ENCODE data around the gene SCG3. TPM values are rescaled to one million over a fixed set of nuclear protein-coding genes. Genes with fewer than 3 reads are reported as not detected.

The SCG3 gene
- total RNA-seq, 1 experiment from 2014 or later = 22.7 TPM

DNA sequence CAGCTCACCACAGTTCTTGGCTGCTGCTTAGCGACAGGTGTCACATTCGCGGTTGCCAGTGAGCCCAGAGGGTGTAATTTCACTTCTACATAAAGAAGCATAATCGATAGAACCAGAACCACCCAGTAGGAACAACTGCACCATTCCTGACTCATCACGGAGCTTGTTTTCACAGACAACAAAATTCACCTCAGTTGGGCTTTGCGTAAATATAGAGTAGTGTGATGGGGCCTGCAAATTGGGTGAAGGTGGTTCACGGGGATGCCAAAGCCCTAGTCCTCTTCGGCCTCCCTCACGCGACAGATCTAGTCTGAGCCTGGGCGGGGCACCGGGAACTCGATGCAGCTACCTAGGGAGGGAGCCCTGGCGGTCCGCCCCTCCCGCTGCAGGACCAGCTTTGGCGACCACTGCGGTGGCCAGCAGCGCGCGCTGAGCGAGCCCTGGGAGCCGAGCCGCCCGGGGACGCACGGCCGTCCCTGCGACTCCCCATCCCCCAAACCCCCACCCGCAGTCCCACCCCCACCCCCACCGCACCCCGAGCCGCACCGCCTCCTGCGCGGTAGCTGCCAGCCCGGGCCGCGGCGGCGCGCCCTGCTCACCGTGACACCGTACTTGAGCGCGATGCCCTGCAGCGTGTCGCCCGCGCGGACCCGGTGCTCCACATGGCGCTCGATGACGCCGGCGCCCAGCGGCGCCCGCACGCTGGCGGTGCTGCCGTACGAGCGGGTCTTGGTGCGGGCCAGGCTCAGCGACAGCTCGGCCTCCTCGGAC is 55.6 kb downstream of the SCG3 start:
- Histone ChIP-seq H3K9me3 (ENCODE audit: control insufficient read depth, low read depth, low read length) (no peaks in the 10 kb centered on the region), H2AFZ (ENCODE audit: low read length) (no peak overlapping the region), H4K91ac (ENCODE audit: insufficient read length, low read depth, low read length) (no peak overlapping the region), H3K79me1 (ENCODE audit: insufficient read depth, low read depth, low read length, poor library complexity, severe bottlenecking) (no peaks in the 10 kb centered on the region), H2BK5ac (ENCODE audit: insufficient read length, low read length) (no peak overlapping the region), H3K23me2 (ENCODE audit: insufficient read length, low read depth, low read length, poor library complexity, severe bottlenecking) (peaks cover 7% of the 10 kb centered on the region), H3T11ph (ENCODE audit: low read length) (no peak overlapping the region), H2BK20ac (ENCODE audit: low read depth, low read length, poor library complexity, severe bottlenecking) (no peak overlapping the region), H2BK15ac (ENCODE audit: low read depth, low read length) (no peak overlapping the region), H3K4ac (ENCODE audit: low read depth, low read length) (no peak overlapping the region), H3K4me1 (ENCODE audit: insufficient read depth, low read length) (no peaks in the 10 kb centered on the region), H3K9ac (ENCODE audit: extremely low read depth, insufficient read length, low read length) (peak overlapping the region; percentile 38), H4K5ac (ENCODE audit: insufficient read length, low read depth, low read length) (no peak overlapping the region), H3K56ac (ENCODE audit: insufficient read length, low read depth, low read length) (no peak overlapping the region), H3K18ac (ENCODE audit: insufficient read length, low read depth, low read length) (peak overlapping the region; percentile 58), H3K79me2 (ENCODE audit: insufficient read depth, low read length) (0 out of 2 replicates have a peak, but pooled peaks cover 1% of the 10 kb centered on the region), H2BK120ac (ENCODE audit: low read depth, low read length, poor library complexity, severe bottlenecking) (no peak overlapping the region), H4K8ac (replicated peaks; ENCODE audit: insufficient read length, low read depth, low read length) (no peak overlapping the region), H2BK12ac (ENCODE audit: insufficient read length, low read depth, low read length) (no peak overlapping the region), H4K20me1 (ENCODE audit: control insufficient read depth, insufficient read depth, insufficient read length) (no peaks in the 10 kb centered on the region), H3K27me3 (ENCODE audit: insufficient read depth, low read length) (peaks cover 7% of the 10 kb centered on the region; the same call in 1 of the 2 replicates), H2AK5ac (ENCODE audit: insufficient read length, low read length) (no peak overlapping the region), H3K23ac (ENCODE audit: insufficient read length, low read depth, low read length) (no peak overlapping the region), H3K27ac (ENCODE audit: insufficient read length, low read depth, low read length) (no peak overlapping the region), H3K14ac (ENCODE audit: insufficient read depth, low read length) (peak overlapping the region; percentile 92), H3K4me2 (ENCODE audit: insufficient read depth, insufficient read length, low read length) (peak overlapping the region; percentile 57)
- WGBS (ENCODE audit: extremely low coverage, insufficient read length, low lambda C conversion rate) = no CpG with 5 or more reads among the region's 69 CpGs
- Mint-ChIP-seq H3K36me3 (ENCODE audit: insufficient read depth in 1 of 3, low read depth in 3 of 3) (no peaks in the 10 kb centered on the region; a peak in 1 of 7 replicates), H3K4me1 (peaks cover 11 to 17% of the 10 kb centered on the region in 2 experiments), H3K27ac (no peak overlapping the region), H3K9me3 (no peaks in the 10 kb centered on the region; a peak in 2 of 5 replicates), H3K27me3 (ENCODE audit: low read depth) (peaks cover 43% of the 10 kb centered on the region), H3K4me3 (peak overlapping the region; percentile 66 to 82)
- TF ChIP-seq, protein P1, sequence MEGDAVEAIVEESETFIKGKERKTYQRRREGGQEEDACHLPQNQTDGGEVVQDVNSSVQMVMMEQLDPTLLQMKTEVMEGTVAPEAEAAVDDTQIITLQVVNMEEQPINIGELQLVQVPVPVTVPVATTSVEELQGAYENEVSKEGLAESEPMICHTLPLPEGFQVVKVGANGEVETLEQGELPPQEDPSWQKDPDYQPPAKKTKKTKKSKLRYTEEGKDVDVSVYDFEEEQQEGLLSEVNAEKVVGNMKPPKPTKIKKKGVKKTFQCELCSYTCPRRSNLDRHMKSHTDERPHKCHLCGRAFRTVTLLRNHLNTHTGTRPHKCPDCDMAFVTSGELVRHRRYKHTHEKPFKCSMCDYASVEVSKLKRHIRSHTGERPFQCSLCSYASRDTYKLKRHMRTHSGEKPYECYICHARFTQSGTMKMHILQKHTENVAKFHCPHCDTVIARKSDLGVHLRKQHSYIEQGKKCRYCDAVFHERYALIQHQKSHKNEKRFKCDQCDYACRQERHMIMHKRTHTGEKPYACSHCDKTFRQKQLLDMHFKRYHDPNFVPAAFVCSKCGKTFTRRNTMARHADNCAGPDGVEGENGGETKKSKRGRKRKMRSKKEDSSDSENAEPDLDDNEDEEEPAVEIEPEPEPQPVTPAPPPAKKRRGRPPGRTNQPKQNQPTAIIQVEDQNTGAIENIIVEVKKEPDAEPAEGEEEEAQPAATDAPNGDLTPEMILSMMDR (conservative IDR thresholded peaks at IDR 0.05) = no peak
- DNase-seq = peak; percentile 60
